Measurements from ENCODE around the gene MARK4.
"Not testable (repeated sequence)": the region's sequence is repeated elsewhere in the genome, so short reads cannot be mapped to it uniquely, and the experiment has no call there.

GRCh38 chr19:45312285-45312684 lies 61.2 kb downstream of the MARK4 start:
- TF ChIP-seq CTCF, POLR2A (IDR thresholded peaks at IDR 0.05): not testable (repeated sequence)

All from lower leg skin (tissue), 3 donors.